Right lobe of liver (tissue), 6 donors: Measurements from ENCODE around the gene FAM83F. TPM values are rescaled to one million over a fixed set of nuclear protein-coding genes. Genes with fewer than 3 reads are reported as not detected.
"Not testable (repeated sequence)": the region's sequence is repeated elsewhere in the genome, so short reads cannot be mapped to it uniquely, and the experiment has no call there.

Source experiments
- ATAC-seq, 4 donors: fragments of 200-7000 bp; cut with Tn5 transposase; one replicate each; pipeline ENCODE4 v1.9.1; 2020; ENCODE audit warnings: mild to moderate bottlenecking in 4 of 4, moderate library complexity in 4 of 4
- DNase-seq, 3 donors: peaks; one replicate each; pipeline ENCODE4 v3.0.0-alpha.2; 2020
- H3K27ac ChIP-seq, 3 donors: fragments of 200-600 bp; one replicate each; pipeline ENCODE4 v1.8.0; 2022
- H3K27me3 ChIP-seq, 2 donors: fragments of 200-600 bp; one replicate each; pipeline ENCODE4 v1.8.0; 2022
- H3K36me3 ChIP-seq, 4 donors: fragments of 200-600 bp; sonication (generic) in 1 of 4; one replicate each; pipeline versions ENCODE4 v1.5.1 to v1.8.0; 2017 to 2022; ENCODE audit warnings: control low read depth in 1 of 4
- H3K4me1 ChIP-seq, 4 donors: fragments of 200-600 bp; sonication (generic) in 1 of 4; one replicate each; pipeline versions ENCODE4 v1.5.1 to v1.8.0; 2017 to 2022; ENCODE audit warnings: control low read depth in 1 of 4
- H3K4me3 ChIP-seq, 3 donors: fragments of 200-600 bp; one replicate each; pipeline ENCODE4 v1.8.0; 2022
- H3K9me3 ChIP-seq, 4 donors: fragments of 200-600 bp; sonication (generic) in 1 of 4; one replicate each; pipeline versions ENCODE4 v1.5.1 to v1.8.0; 2017 to 2022; ENCODE audit warnings: control low read depth in 1 of 4
- CTCF ChIP-seq, 4 donors: fragments of 200-600 bp in 3 of 4; fragments of 450-650 bp in 1 of 4; IDR thresholded peaks; one replicate each; pipeline versions ENCODE4 v1.5.1 to v1.8.0; 2016 to 2022; ENCODE audit warnings: antibody characterized with exemption in 4 of 4, mild to moderate bottlenecking in 2 of 4
- POLR2A ChIP-seq: fragments of 450-650 bp; IDR thresholded peaks from one replicate; pipeline ENCODE4 v1.6.1; 2017; ENCODE audit warnings: antibody characterized with exemption, mild to moderate bottlenecking
- WGBS: methylation state at CpG from one replicate; pipeline ENCODE4 v1.1.6; 2018; ENCODE audit warnings: low coverage, low lambda C conversion rate; ENCODE audit not compliant: insufficient coverage; ENCODE audit errors: missing lambda C conversion rate; 5-methylcytosine and 5-hydroxymethylcytosine counted together
- intact Hi-C, 2 donors: fragments of 100-400 bp; cut with DNase I; formaldehyde crosslinking; loops; one replicate each; pipeline versions ENCODE4 v1.11.2 to v1.14.1; 2022
- total RNA-seq, 6 experiments: library from RNA; depleted of rRNA in 2 of 6; stranded (reverse); fragments of >200 nt in 2 of 6; fragmentation: NEBNext Ultra II Directional in 3 of 6; extraction: Animal tissue kit (Norgen Biotek cat#: 25700) in 3 of 6; gene quantifications; one replicate each; pipeline versions ENCODE4 v1.1.0 to v1.2.4, GENCODE V29; 2016 to 2023
- donor health status: DM: no; HTN: yes; CAD: no.
- donor health status: DM: no; HTN: no; CAD: no.
- donor health status: DM: no; HTN: no; CAD: no.
- donor health status: DM: no; HTN: yes; CAD: no.
- donor health status: DM: no; HTN: yes; CAD: no.

Gene FAM83F
- total RNA-seq, 6 experiments from 2014 or later = 1.1 to 4.5 (median 1.6) TPM

- Histone ChIP-seq H3K27me3 (no peaks in the 10 kb centered on the region), H3K9me3 (no peaks in the 10 kb centered on the region), H3K4me3 (no peak overlapping the region), H3K4me1 (no peaks in the 10 kb centered on the region), H3K36me3 (no peaks in the 10 kb centered on the region), H3K27ac (no peak overlapping the region)
- 68% methylated on average over 8 of the region's 8 CpGs for WGBS
- TF ChIP-seq CTCF (IDR thresholded peaks at IDR 0.05) = no peak
- TF ChIP-seq POLR2A = no peak
- DNase-seq (no peak), ATAC-seq (no peak)
- intact Hi-C loops = no loop called here
Measured at GRCh38 chr22:39949964-39950737, 44.6 kb upstream of the FAM83F start.

GRCh38 chr22:39951603-39952293 lies 43.0 kb upstream of the FAM83F start:
- intact Hi-C loops = not testable (repeated sequence)
- WGBS = 46% methylated on average over 6 of the region's 11 CpGs

GRCh38 chr22:39952347-39952746 lies 42.4 kb upstream of the FAM83F start:
- Histone ChIP-seq H3K4me1 (no peaks in the 10 kb centered on the region), H3K4me3 (no peak overlapping the region), H3K27ac (no peak overlapping the region), H3K36me3 (no peaks in the 10 kb centered on the region), H3K27me3 (no peaks in the 10 kb centered on the region), H3K9me3 (no peaks in the 10 kb centered on the region)
- intact Hi-C loops = no loop called here
- DNase-seq = no peak
- ATAC-seq = no peak
- 89% methylated on average over 6 of the region's 6 CpGs for WGBS
- no peak for TF ChIP-seq CTCF (IDR thresholded peaks at IDR 0.05)
- TF ChIP-seq POLR2A = no peak

More at GRCh38 chr22:39951603-39952293, 43.0 kb upstream of the FAM83F start:
- DNase-seq, H3K27ac ChIP-seq, H3K27me3 ChIP-seq, H3K4me1 ChIP-seq, H3K36me3 ChIP-seq, H3K9me3 ChIP-seq, H3K4me3 ChIP-seq, ATAC-seq: not testable (repeated sequence)

- ATAC-seq (no peak), DNase-seq (no peak)
- Histone ChIP-seq H3K36me3 (no peaks in the 10 kb centered on the region), H3K27ac (no peak overlapping the region), H3K27me3 (no peaks in the 10 kb centered on the region), H3K9me3 (no peaks in the 10 kb centered on the region), H3K4me3 (no peak overlapping the region), H3K4me1 (no peaks in the 10 kb centered on the region)
- TF ChIP-seq CTCF (IDR thresholded peaks at IDR 0.05) (no peak), POLR2A (no peak)
- 83% methylated on average over 2 of the region's 2 CpGs for WGBS
- intact Hi-C loops = no loop called here
Measured at GRCh38 chr22:39953101-39953500, 41.7 kb upstream of the FAM83F start.

- no peak for DNase-seq
Measured at GRCh38 chr22:39954584-39955055, 40.1 kb upstream of the FAM83F start.

More at GRCh38 chr22:39954584-39955055, 40.1 kb upstream of the FAM83F start:
- Histone ChIP-seq H3K4me3 (no peak overlapping the region), H3K36me3 (no peaks in the 10 kb centered on the region), H3K4me1 (no peaks in the 10 kb centered on the region), H3K27me3 (no peaks in the 10 kb centered on the region), H3K9me3 (no peaks in the 10 kb centered on the region), H3K27ac (no peak overlapping the region)
- no peak for TF ChIP-seq CTCF (IDR thresholded peaks at IDR 0.05)
- TF ChIP-seq POLR2A = no peak
- WGBS = 95% methylated on average over 4 of the region's 4 CpGs
- ATAC-seq = no peak
- intact Hi-C loops = no loop called here
